NCI-H1048 (cell line): Measurements from ENCODE around the gene SULF2.

Experiments used
- DNase-seq: peaks from one replicate; lab custom pipeline; 2025; lab: John Stamatoyannopoulos, UW

Gene SULF2

DNA sequence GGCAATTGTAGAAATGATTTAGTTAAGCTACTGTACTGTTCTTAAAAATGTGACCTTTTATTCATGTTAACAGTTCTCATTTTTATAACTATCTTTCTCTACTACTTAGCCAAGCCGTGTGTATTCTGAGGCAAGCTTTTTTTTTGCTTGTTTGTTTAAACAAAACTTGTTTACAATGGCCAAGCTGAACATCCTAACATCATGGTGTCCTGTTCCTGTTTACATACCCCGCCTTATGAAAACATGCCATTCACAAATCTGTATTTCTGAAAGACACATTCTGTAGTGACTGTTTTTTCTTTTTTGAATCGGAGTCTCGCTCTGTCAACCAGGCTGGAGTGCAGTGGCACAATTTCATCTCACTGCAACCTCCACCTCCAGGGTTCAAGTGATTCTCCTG is 142.7 kb downstream of the SULF2 start:
- DNase-seq: no peak

DNA sequence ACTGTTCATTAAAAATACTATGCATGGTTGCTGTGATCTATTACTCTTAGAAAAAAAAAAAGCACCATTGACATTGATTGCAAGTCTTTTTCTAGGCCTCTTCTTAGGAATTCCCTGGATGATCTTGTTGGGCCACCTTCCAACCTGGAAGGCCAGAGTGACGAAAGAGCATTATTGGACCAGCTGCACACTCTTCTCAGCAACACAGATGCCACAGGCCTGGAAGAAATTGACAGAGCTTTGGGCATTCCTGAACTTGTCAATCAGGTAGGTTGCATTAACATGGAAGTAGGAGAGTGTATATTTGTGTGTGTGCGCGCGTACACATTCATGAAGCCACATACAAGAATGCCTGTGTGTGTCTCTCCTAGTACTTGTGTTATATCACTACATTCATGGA is 143.2 kb downstream of the SULF2 start:
- DNase-seq: no peak

DNA sequence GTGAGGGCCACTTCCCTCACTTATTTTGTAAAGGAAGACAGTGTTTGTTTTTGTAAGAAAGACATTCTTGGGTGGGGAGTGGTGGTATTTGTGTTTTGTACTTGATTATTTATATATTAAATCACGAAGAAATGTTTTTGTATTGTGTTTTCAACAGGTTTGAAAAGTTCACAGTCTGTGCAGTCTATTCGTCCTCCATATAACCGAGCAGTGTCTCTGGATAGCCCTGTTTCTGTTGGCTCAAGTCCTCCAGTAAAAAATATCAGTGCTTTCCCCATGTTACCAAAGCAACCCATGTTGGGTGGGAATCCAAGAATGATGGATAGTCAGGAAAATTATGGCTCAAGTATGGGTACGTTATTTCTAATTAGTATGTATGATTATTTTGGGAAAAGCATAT is 146.4 kb downstream of the SULF2 start:
- DNase-seq: no peak

DNA sequence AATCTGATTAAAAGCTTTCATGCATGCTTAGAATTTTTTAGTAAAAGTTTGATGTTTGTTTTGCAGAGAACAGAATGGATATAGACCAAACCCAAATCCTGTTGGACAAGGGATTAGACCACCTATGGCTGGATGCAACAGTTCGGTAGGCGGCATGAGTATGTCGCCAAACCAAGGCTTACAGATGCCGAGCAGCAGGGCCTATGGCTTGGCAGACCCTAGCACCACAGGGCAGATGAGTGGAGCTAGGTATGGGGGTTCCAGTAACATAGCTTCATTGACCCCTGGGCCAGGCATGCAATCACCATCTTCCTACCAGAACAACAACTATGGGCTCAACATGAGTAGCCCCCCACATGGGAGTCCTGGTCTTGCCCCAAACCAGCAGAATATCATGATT is 150.0 kb downstream of the SULF2 start:
- no peak for DNase-seq

DNA sequence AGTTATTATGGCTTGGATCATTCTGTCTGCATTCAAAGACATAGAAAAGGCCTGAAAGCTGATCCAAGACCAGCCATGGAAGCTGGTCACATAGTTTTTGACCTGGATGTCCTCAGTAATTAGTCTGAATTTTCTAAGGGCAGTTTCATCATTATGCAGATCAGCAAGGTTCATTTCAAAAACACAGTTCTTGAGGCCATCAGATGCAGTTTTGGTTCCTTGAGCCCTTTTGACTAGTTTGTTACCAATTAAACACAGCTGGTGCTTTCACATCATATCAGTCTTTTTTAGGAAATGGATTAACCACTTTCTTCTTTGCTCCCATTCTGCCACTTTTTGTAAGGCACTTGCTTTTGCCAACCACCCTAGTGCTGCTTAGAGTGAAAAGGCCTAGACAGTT is 154.2 kb downstream of the SULF2 start:
- DNase-seq: no peak

DNA sequence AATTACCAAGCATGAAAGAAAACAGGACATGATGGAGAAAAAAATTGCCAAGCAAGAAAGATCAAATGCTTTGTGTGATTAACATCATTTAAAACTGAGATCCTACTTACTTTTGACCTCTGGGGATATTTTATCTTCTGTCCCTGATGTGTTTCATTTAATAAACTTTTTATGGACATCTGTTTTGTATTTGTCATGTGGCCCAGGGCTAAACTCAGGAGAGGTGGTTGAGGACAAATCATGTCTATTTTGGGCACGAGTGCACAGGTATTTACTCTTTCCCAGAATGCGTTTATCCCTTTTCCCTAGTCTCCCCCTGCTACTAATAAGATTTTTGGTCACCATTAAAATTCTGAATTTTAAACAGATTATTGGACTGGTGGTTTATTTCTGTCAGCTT is 155.4 kb downstream of the SULF2 start:
- DNase-seq: no peak

DNA sequence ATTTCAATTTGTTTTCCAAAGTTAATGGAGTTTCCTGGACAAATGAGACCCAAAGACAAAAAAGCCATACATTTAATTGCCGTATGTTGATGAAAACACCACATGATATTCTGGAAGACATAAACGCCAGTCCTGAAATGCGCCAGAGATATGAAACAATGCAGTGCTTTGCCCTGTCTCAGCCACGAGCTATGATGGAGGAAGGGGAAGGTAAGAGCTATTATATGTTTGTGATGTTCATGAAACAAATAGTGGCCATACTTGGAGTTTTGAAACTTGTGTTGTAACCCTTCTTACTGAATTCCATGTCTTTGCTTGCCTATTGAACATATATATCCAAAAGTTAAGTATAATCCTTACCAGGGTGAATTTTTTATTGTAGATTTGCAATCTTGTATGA is 157.7 kb downstream of the SULF2 start:
- no peak for DNase-seq

DNA sequence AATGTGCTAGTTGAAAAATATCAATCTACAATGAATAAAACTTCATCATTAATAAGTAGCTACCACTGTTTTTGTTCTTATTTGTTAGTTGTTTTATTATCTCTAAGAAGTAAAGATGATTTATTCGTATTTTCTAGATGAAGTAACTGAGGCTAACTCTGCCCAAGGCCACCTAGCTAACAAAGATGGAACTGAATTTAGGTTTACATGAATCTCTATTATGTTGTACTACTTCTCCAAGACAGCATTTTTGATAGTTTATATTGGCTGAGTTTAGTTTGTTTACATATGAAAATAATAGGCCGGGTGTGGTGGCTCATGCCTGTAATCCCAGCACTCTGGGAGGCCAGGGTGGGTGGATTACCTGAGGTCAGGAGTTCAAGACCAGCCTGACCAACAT is 162.1 kb downstream of the SULF2 start:
- DNase-seq: no peak

DNA sequence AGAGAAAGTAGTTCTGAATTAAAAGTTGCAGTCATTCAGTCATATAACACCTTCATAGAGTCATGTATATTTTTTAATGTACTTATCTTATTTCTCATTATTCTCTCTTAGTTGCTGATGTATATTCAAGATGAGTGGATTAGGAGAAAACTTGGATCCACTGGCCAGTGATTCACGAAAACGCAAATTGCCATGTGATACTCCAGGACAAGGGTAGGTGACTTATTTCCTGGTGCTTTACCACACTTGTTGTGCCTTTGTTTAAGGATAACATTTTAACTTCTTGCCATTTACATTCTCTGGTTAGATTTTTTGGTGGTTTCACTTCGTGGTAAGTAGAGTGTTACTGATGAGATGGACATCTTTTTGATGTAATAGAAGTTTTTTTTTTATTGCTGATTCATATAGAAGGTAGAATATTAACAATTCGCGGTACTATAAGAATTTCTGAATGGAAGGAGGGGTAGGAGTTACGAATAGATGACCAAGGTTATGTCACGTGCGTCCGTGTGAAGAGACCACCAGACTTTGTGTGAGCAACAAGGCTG is 163.1 kb downstream of the SULF2 start:
- no peak for DNase-seq

DNA sequence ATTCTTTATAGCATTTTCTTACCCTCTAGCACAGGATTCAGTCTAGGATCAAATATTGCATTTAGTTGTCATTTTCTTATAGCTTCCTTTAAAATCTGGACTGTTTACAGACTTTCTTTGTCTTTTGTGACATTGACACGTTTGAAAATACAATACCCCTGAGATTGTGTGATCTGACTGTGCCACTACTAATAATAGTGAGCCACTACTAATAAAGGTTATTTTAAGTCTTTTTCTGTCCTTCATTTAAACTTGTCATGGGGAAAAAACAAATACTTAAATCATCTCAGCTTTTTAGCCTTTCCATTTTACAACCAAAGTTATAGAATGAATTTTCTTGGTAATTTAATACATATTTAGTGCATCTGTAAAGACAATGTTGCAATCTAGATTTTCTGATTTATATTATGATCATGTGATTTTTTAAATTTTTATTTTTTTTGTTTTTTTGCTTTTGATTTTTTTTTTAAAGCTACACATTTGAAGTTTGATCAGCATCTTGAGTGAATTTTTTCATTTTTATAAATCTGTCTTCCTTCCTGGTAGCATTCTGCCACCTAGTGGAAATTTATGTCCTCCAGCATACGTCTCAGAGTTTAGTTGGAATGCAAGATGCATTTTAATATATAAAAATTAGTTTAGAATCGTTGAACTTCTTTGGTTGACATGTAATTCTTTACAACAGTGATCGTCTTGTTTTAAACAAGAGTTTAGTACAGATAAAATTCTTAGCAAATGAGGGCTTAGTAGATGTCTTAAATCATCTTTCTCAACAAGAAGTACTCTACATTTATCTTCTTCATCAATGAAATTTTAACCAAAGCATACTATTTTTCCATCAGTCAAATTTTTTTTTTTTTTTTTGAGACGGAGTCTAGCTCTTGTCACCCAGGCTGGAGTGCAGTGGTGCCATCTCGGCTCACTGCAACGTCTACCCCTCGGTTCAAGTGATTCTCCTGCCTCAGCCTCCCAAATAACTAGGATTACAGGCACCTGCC is 164.2 kb downstream of the SULF2 start:
- DNase-seq: peak; percentile 33

DNA sequence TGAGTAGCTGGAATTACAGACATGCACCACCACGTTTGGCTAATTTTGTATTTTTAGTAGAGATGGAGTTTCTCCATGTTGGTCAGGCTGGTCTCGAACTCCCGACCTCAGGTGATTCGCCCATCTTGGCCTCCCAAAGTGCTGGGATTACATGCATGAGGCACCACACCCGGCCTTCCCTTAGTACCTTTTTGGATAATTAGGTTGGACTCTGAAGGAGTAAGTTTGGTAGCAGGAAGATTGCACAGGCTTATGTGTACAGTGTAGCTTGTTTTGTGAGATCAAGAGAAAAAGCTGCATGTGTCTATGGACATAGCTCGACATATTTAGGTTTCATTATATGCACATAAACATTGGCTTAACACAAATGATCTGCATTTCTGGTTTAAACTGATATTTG is 166.8 kb downstream of the SULF2 start:
- DNase-seq: no peak

DNA sequence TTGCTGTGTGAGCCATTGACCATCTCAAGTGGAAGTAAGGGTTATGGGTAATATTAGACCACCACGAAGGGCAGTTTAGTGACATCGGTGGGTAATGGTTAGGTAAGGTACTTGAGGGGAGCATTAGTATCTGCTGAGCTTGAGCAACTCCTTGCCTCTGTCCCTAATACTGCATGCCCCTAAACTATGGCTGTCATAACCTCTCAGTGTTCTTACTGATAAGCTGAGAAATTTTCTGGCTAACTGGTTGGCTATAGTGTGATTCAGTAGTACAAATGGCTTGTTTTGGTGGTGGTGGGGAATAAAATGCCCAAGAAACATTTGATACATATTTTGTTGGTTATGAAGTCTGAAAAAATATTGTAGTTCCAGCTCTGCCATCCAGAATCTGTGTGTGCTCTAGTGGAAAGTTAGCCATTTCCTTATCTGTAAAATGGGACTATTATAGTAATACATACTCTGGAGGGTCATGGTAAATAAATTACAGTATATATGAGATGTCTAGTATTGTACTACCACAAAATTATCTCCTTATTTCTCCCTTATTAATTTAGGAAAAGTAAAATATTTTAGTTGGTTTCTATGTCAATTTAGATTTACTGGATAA is 170.5 kb downstream of the SULF2 start:
- DNase-seq: no peak

DNA sequence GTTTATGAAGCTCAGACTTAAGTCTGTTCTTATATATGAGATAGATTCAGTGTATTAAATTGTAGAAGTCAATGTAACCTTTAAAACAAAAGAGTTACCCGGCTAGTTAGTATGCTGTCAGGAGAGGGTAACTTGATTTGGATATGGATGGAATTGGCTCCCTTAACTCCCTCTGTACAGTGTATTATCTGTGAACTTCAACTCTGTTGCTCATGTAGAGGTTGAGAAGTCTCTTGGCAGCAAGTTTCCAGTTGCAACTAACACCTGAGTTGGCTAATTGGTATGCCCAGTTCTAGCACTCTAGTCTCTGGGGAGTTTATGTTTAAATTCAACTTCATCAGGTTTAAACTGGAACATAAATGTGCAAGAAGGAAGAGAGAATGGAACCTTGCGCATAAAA is 172.6 kb downstream of the SULF2 start:
- no peak for DNase-seq

DNA sequence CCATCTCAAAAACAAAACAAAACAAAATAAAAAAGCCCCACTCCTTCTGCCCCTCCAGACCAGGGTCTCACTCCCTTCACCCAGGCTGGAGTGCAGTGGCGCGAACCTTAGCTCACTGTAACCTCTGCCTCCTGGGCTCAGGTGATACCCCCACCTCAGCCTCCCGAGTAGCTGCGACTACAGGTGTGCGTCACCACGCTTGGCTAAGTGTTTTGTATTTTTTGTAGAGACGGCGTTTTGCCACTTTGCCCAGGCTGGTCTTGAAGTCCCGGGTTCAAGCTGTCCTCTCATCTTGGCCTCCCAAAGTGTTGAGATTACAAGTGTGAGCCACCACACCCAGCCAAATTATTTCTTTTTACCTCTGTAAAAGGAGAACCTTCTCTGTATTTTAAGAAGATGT is 173.5 kb downstream of the SULF2 start:
- no peak for DNase-seq

DNA sequence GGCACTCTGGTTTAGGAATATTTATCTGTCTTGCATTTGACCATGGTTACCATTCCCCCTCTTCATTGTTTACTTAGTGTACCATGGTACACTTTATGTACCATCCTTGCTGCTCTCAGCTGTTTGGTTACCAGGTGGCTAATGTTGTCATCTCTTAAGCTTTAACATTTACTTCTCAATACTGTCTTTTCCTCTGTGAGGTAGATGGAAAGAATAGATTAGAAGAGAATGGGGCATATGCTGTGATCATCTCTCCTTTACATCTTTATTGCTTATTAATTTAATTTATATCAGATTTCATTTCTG is 174.4 kb downstream of the SULF2 start:
- no peak for DNase-seq

DNA sequence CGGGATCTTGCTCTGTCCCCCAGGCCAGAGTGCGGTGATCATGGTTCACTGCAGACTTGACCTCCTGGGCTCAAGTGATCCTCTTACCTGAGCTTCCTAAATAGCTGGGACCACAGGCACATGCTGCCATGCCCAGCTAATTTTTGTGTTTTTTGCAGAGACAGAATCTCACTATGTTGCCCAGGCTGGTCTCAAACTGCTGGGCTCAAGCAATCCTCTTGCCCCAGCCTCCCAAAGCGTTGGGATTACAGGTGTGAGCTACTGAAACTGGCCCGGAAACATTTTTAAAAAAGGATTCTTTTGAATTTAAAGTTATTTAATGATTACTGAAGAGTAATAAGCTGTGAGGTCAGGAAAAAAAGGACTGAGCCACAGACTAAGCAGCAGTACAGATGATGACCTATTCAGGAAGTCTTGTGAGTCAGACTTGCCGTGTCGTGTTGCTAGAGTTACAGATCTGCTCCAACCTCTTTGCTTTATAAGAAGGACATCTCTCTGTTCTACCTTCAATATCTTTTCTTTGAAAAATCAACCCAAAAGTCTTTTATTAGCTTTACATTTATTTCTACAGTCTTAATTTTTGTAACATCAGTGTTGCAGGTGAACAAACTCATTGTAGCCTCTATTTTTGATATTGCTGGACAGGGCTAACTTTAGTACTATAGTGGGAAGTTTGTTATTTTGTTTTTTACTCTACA is 174.9 kb downstream of the SULF2 start:
- no peak for DNase-seq

DNA sequence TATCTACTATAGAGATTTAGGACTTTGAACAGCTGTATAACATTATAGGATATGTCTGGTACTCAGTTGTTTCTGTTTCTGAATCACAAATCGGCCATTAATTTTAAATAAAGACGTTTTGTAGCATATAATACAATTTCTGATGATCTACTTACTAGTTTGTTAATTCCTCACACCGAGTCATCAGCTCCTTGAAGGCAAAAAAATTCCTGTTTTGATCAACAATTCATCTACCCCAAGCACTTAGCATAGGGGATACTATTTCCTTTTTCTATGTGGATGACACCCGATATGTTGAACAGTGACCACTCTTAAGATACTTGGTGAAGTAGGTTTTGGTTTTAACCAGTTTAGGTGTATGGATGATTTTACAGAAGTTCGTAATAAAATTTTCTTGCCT is 176.3 kb downstream of the SULF2 start:
- DNase-seq: no peak
